Gastroesophageal sphincter (tissue), 3 donors: Measurements from ENCODE around the gene CBFB.

Source experiments
- EP300 ChIP-seq: sonication (generic); formaldehyde crosslinking; IDR thresholded peaks from one replicate; pipeline ENCODE4 v1.6.1; 2017; ENCODE audit warnings: antibody characterized with exemption, mild to moderate bottlenecking
- POLR2A ChIP-seq, 2 donors: fragments of 450-650 bp; IDR thresholded peaks; one replicate each; pipeline ENCODE4 v1.6.1; 2017; ENCODE audit warnings: antibody characterized with exemption in 2 of 2, mild to moderate bottlenecking in 2 of 2, moderate library complexity in 1 of 2
- POLR2AphosphoS5 ChIP-seq: sonication (generic); formaldehyde crosslinking; IDR thresholded peaks from one replicate; pipeline ENCODE4 v1.6.1; 2017; ENCODE audit warnings: antibody characterized with exemption
- TF ChIP-seq, protein P1 (sequence below), 4 experiments: fragments of 200-600 bp in 2 of 4; fragments of 450-650 bp in 2 of 4; sonication (generic) in 1 of 4; IDR thresholded peaks; one replicate each; pipeline ENCODE4 v1.5.1; 2017 to 2019; ENCODE audit warnings: antibody characterized with exemption in 4 of 4, mild to moderate bottlenecking in 2 of 4, moderate library complexity in 2 of 4

DNA sequence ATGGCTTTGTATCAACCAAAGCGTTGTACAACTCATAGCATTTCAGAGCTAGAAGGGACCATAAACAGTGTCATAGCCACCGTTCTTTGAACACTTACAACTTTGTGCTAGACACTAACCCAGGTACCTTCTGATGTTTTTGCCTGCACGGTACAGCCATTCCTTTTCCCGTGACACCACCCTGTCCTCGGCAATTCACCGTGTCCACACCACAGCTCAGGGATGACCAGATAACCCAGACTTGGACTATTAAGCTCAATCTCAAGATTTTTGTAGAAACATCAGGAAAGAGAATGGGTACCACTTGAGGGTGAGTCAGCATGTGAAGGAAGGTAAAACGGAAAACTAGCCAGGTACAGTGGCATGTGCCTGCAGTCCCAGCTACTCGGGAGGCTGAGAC lies 9.8 kb upstream of the CBFB start:
- TF ChIP-seq POLR2A (IDR thresholded peaks at IDR 0.05) = no peak
- TF ChIP-seq POLR2AphosphoS5 = no peak
- no peak for TF ChIP-seq EP300
- TF ChIP-seq, protein P1, sequence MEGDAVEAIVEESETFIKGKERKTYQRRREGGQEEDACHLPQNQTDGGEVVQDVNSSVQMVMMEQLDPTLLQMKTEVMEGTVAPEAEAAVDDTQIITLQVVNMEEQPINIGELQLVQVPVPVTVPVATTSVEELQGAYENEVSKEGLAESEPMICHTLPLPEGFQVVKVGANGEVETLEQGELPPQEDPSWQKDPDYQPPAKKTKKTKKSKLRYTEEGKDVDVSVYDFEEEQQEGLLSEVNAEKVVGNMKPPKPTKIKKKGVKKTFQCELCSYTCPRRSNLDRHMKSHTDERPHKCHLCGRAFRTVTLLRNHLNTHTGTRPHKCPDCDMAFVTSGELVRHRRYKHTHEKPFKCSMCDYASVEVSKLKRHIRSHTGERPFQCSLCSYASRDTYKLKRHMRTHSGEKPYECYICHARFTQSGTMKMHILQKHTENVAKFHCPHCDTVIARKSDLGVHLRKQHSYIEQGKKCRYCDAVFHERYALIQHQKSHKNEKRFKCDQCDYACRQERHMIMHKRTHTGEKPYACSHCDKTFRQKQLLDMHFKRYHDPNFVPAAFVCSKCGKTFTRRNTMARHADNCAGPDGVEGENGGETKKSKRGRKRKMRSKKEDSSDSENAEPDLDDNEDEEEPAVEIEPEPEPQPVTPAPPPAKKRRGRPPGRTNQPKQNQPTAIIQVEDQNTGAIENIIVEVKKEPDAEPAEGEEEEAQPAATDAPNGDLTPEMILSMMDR (IDR thresholded peaks at IDR 0.05) = no peak
